Midbrain (tissue), 1 donor: ENCODE data around the gene DCDC1.

Experiments
- DNase-seq: peaks from one replicate; lab custom pipeline; 2025; lab: John Stamatoyannopoulos, UW

The DCDC1 gene

GRCh38 chr11:31231601-31232000 lies 137.9 kb downstream of the DCDC1 start:
- no peak for DNase-seq

GRCh38 chr11:31218847-31219246 lies 150.7 kb downstream of the DCDC1 start:
- no peak for DNase-seq

- no peak for DNase-seq
These were observed 155.2 kb downstream of the DCDC1 start for GRCh38 chr11:31214372-31214771.

- DNase-seq: no peak
These were observed 170.2 kb downstream of the DCDC1 start for GRCh38 chr11:31199378-31199777.

GRCh38 chr11:31173926-31174680 lies 195.4 kb downstream of the DCDC1 start:
- no peak for DNase-seq

- no peak for DNase-seq
These were observed 208.8 kb downstream of the DCDC1 start for GRCh38 chr11:31160504-31161422.

- DNase-seq: no peak
These were observed 218.7 kb downstream of the DCDC1 start for GRCh38 chr11:31150841-31151240.

GRCh38 chr11:31150011-31150410 lies 219.5 kb downstream of the DCDC1 start:
- DNase-seq: no peak

- peak; percentile 50 for DNase-seq
These were observed 227.8 kb downstream of the DCDC1 start for GRCh38 chr11:31141789-31142188.

GRCh38 chr11:31139479-31139878 lies 230.1 kb downstream of the DCDC1 start:
- DNase-seq: no peak

- no peak for DNase-seq
These were observed 236.8 kb downstream of the DCDC1 start for GRCh38 chr11:31132531-31133421.

GRCh38 chr11:31131760-31132159 lies 237.8 kb downstream of the DCDC1 start:
- DNase-seq: no peak

- no peak for DNase-seq
These were observed 242.2 kb downstream of the DCDC1 start for GRCh38 chr11:31127290-31127689.

- no peak for DNase-seq
These were observed 249.1 kb downstream of the DCDC1 start for GRCh38 chr11:31120428-31120827.

GRCh38 chr11:31118566-31118965 lies 251.0 kb downstream of the DCDC1 start:
- no peak for DNase-seq

- DNase-seq: no peak
These were observed 252.5 kb downstream of the DCDC1 start for GRCh38 chr11:31117038-31117437.

- DNase-seq: no peak
These were observed 255.1 kb downstream of the DCDC1 start for GRCh38 chr11:31114442-31114841.

GRCh38 chr11:31110830-31111229 lies 258.7 kb downstream of the DCDC1 start:
- DNase-seq: no peak

- no peak for DNase-seq
These were observed 260.1 kb downstream of the DCDC1 start for GRCh38 chr11:31109446-31109845.

- DNase-seq: no peak
These were observed 261.9 kb downstream of the DCDC1 start for GRCh38 chr11:31107649-31108048.

GRCh38 chr11:31106968-31107576 lies 262.5 kb downstream of the DCDC1 start:
- peak; percentile 81 for DNase-seq

GRCh38 chr11:31106326-31106725 lies 263.2 kb downstream of the DCDC1 start:
- DNase-seq: no peak
